22Rv1 (cell line): ENCODE measurements around the gene USP35.

Experiments used
- ZFX ChIP-seq: fragments of 450-650 bp; IDR thresholded peaks from 2 replicates; pipeline ENCODE4 v1.6.1; 2017; ENCODE audit warnings: antibody characterized with exemption, borderline replicate concordance
- TF ChIP-seq, protein P1 (sequence below): fragments of 450-650 bp; IDR thresholded peaks from 2 replicates; pipeline ENCODE4 v1.5.1; 2017; ENCODE audit warnings: mild to moderate bottlenecking

GRCh38 chr11:78171951-78172350 is 16.8 kb upstream of the USP35 start:
- no peak for TF ChIP-seq ZFX
- TF ChIP-seq, protein P1, sequence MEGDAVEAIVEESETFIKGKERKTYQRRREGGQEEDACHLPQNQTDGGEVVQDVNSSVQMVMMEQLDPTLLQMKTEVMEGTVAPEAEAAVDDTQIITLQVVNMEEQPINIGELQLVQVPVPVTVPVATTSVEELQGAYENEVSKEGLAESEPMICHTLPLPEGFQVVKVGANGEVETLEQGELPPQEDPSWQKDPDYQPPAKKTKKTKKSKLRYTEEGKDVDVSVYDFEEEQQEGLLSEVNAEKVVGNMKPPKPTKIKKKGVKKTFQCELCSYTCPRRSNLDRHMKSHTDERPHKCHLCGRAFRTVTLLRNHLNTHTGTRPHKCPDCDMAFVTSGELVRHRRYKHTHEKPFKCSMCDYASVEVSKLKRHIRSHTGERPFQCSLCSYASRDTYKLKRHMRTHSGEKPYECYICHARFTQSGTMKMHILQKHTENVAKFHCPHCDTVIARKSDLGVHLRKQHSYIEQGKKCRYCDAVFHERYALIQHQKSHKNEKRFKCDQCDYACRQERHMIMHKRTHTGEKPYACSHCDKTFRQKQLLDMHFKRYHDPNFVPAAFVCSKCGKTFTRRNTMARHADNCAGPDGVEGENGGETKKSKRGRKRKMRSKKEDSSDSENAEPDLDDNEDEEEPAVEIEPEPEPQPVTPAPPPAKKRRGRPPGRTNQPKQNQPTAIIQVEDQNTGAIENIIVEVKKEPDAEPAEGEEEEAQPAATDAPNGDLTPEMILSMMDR: no peak
